ENCODE data around the gene TCHH. TPM values are rescaled to one million over a fixed set of nuclear protein-coding genes. Genes with fewer than 3 reads are reported as not detected.

The TCHH gene
- total and polyA plus RNA-seq, 2 of the 13 experiments (the other 11 are each of a cell fraction or from before 2014, with no cell fraction given): not detected

- no peak overlapping the region for H2AFZ ChIP-seq (ENCODE audit: low read length)
- peak overlapping the region in 1 of 3 experiments; percentile 28; a peak in 1 of 6 replicates for H3K4me3 ChIP-seq (replicated peaks in 1 of 3; ENCODE audit: insufficient read depth in 1 of 3, low read depth in 2 of 3, low read length in 3 of 3)
- POLR2A ChIA-PET: no interaction called here
- H3K27me3 ChIP-seq (ENCODE audit: control insufficient read depth in 1 of 2, insufficient read depth in 2 of 2, low read length in 2 of 2): peaks cover 5 to 55% of the 10 kb centered on the region in 2 experiments; a peak in 3 of 5 replicates
- DNase-seq (ENCODE audit: low spot score) (no peak), FAIRE-seq (no peak), ATAC-seq (peak; percentile 66)
- in situ Hi-C loops (cut with HindIII; ENCODE audit: extremely low pct_ligation_motif_present, low pct_unique_long_range_greater_than_20kb): no loop called here
- no peak overlapping the region for H3K9ac ChIP-seq (ENCODE audit: insufficient read depth, low read depth, low read length)
- H3K4me1 ChIP-seq (ENCODE audit: insufficient read depth, low read length): no peaks in the 10 kb centered on the region
- intact Hi-C loops (cut with micrococcal nuclease; ENCODE audit: unreplicated experiment): no loop called here
- 9% methylated on average over 60 of the region's 60 CpGs for WGBS (ENCODE audit: low lambda C conversion rate)
- H4K20me1 ChIP-seq (ENCODE audit: insufficient read depth, low read length): no peaks in the 10 kb centered on the region
- H3K9me3 ChIP-seq (ENCODE audit: low read length): no peaks in the 10 kb centered on the region
- no TSS peak for BruUV-seq (replicated peaks)
- H3K79me2 ChIP-seq (ENCODE audit: insufficient read depth, low read length): no peaks in the 10 kb centered on the region
- H3K27ac ChIP-seq (ENCODE audit: extremely low read length, insufficient read depth, low read length): no peak overlapping the region
- CTCF ChIA-PET (ENCODE audit: low intra/inter-chr PET ratio, low total read pairs): no interaction called here
- no peaks in the 10 kb centered on the region for H3K36me3 ChIP-seq (replicated peaks in 1 of 2; ENCODE audit: control insufficient read depth in 1 of 2, insufficient read depth in 2 of 2, low read length in 2 of 2)
- peak overlapping the region; percentile 47; the same call in 1 of the 2 replicates for H3K4me2 ChIP-seq (ENCODE audit: low read depth, low read length)
- TF ChIP-seq ZNF354B (CRISPR knock-in tag; IDR thresholded peaks at IDR 0.05) (no peak), ZNF800 (CRISPR knock-in tag; IDR thresholded peaks at IDR 0.05) (peak; percentile 85), DDIT3 (CRISPR knock-in tag; IDR thresholded peaks at IDR 0.05) (no peak), HNRNPLL (IDR thresholded peaks at IDR 0.05; ENCODE audit: low read depth, low read length, poor library complexity, severe bottlenecking) (peak; percentile 29), ELK4 (CRISPR knock-in tag; IDR thresholded peaks at IDR 0.05; ENCODE audit: borderline replicate concordance) (no peak), ZNF605 (CRISPR knock-in tag; IDR thresholded peaks at IDR 0.05) (no peak), ZNF883 (CRISPR knock-in tag; IDR thresholded peaks at IDR 0.05; ENCODE audit: not compliant biosample characterization) (no peak), SNAPC2 (CRISPR knock-in tag; IDR thresholded peaks at IDR 0.05) (no peak), ZNF75D (CRISPR knock-in tag; IDR thresholded peaks at IDR 0.05; ENCODE audit: borderline replicate concordance) (no peak), ZIK1 (CRISPR knock-in tag; IDR thresholded peaks at IDR 0.05; ENCODE audit: borderline replicate concordance, low read depth) (no peak), FUBP1 (CRISPR knock-in tag; IDR thresholded peaks at IDR 0.05; ENCODE audit: borderline replicate concordance) (no peak), TFE3 (CRISPR knock-in tag; IDR thresholded peaks at IDR 0.05) (no peak), ARHGAP35 (CRISPR knock-in tag; IDR thresholded peaks at IDR 0.05; ENCODE audit: borderline replicate concordance) (no peak), XRCC5 (optimal IDR thresholded peaks at IDR 0.05; ENCODE audit: low read length) (no peak)
Observed at GRCh38 chr1:152110860-152111514, 4.3 kb downstream of the TCHH start.
